LNCAP (cell line): ENCODE results near the gene GCLC.

Source experiments
- CTCF ChIP-seq: fragments of 450-650 bp; IDR thresholded peaks from 2 replicates; pipeline ENCODE4 v1.5.1; 2017; ENCODE audit warnings: mild to moderate bottlenecking

The GCLC gene

GRCh38 chr6:53536561-53536960 lies 8.3 kb downstream of the GCLC start:
- TF ChIP-seq CTCF, result no peak

GRCh38 chr6:53532942-53533341 lies 12.0 kb downstream of the GCLC start:
- TF ChIP-seq CTCF, result no peak

- TF ChIP-seq CTCF, result no peak
Observed at GRCh38 chr6:53532061-53532797, 12.7 kb downstream of the GCLC start.

- TF ChIP-seq CTCF, result no peak
Observed at GRCh38 chr6:53530780-53531386, 14.0 kb downstream of the GCLC start.

GRCh38 chr6:53530346-53530745 lies 14.6 kb downstream of the GCLC start:
- TF ChIP-seq CTCF, result no peak

- no peak for TF ChIP-seq CTCF
Observed at GRCh38 chr6:53529324-53530036, 15.4 kb downstream of the GCLC start.

GRCh38 chr6:53528107-53528506 lies 16.8 kb downstream of the GCLC start:
- no peak for TF ChIP-seq CTCF
